ENCODE results near the gene TRIM16. TPM values are rescaled to one million over a fixed set of nuclear protein-coding genes. Genes with fewer than 3 reads are reported as not detected.

The TRIM16 gene
- total and polyA plus RNA-seq, 2 of the 4 experiments (the other 2 are of a cell fraction), result 22.3 to 52.5 TPM

GRCh38 chr17:15660077-15660476 is 24.0 kb downstream of the TRIM16 start:
- H3K4ac ChIP-seq (ENCODE audit: low read depth, low read length), result no peak overlapping the region
- no peak overlapping the region for H2BK20ac ChIP-seq (ENCODE audit: low read depth, low read length)
- TF ChIP-seq RAD21 (IDR thresholded peaks at IDR 0.05; ENCODE audit: low read length) (no peak), MXI1 (IDR thresholded peaks at IDR 0.05; ENCODE audit: borderline replicate concordance, low read depth, low read length) (no peak), ELK1 (IDR thresholded peaks at IDR 0.05; ENCODE audit: borderline replicate concordance, low read depth, low read length) (no peak), CTCF (conservative IDR thresholded peaks at IDR 0.05; ENCODE audit: low read depth, low read length) (no peak), CHD1 (IDR thresholded peaks at IDR 0.05; ENCODE audit: low read depth, low read length) (no peak), NFE2L2 (IDR thresholded peaks at IDR 0.05; ENCODE audit: low read depth, low read length) (no peak), BHLHE40 (IDR thresholded peaks at IDR 0.05; ENCODE audit: low read depth, low read length) (no peak), RCOR1 (IDR thresholded peaks at IDR 0.05; ENCODE audit: insufficient replicate concordance, low read length) (no peak), POLR2A (IDR thresholded peaks at IDR 0.05; ENCODE audit: low read depth, low read length) (no peak), FOS (IDR thresholded peaks at IDR 0.05; ENCODE audit: low read depth, low read length) (no peak), RFX5 (IDR thresholded peaks at IDR 0.05; ENCODE audit: low read depth, low read length) (no peak), CEBPB (IDR thresholded peaks at IDR 0.05; ENCODE audit: low read depth, low read length) (no peak), SMC3 (IDR thresholded peaks at IDR 0.05; ENCODE audit: low read depth, low read length) (no peak)
- H3K36me3 ChIP-seq (ENCODE audit: control insufficient read depth, insufficient read depth, low read length), result peaks cover 4% of the 10 kb centered on the region
- no peak overlapping the region for H3K27ac ChIP-seq (ENCODE audit: insufficient read depth, low read length)
- no peak overlapping the region for H3K4me3 ChIP-seq (ENCODE audit: insufficient read depth, low read depth, low read length)
- H3K9ac ChIP-seq (ENCODE audit: low read depth, low read length), result no peak overlapping the region
- intact Hi-C loops (cut with micrococcal nuclease), result no loop called here
- ATAC-seq (ENCODE audit: low read depth) (no peak), DNase-seq (no peak)
- dilution Hi-C loops (cut with HindIII; ENCODE audit: low sequenced_read_pairs, unreplicated experiment), result no loop called here
- no peaks in the 10 kb centered on the region for H3K27me3 ChIP-seq (ENCODE audit: control insufficient read depth, insufficient read depth, low read length)
- in situ Hi-C loops (cut with MboI; ENCODE audit: low sequenced_read_pairs), result loop anchor here (25.0 kb wide), 1 partner anchor 398 kb away; the partner anchor contains the start of gene PMP22
- H3K4me2 ChIP-seq (ENCODE audit: low read depth, low read length), result no peak overlapping the region
- H2AFZ ChIP-seq (replicated peaks; ENCODE audit: low read length, poor library complexity), result no peak overlapping the region
- no peaks in the 10 kb centered on the region for H3K79me1 ChIP-seq (ENCODE audit: low read depth in 1 of 2, low read length in 2 of 2)
- H2BK120ac ChIP-seq (ENCODE audit: low read depth, low read length), result no peak overlapping the region
- H3K9me3 ChIP-seq (ENCODE audit: control insufficient read depth, insufficient read depth, low read length), result no peaks in the 10 kb centered on the region
- no peak overlapping the region for H2BK5ac ChIP-seq (ENCODE audit: low read depth, low read length, poor library complexity, severe bottlenecking)
- H3K14ac ChIP-seq (replicated peaks; ENCODE audit: low read depth, low read length), result no peak overlapping the region
- no peak overlapping the region for H4K5ac ChIP-seq (ENCODE audit: low read depth, low read length)
- H4K20me1 ChIP-seq (ENCODE audit: insufficient read depth, low read length), result no peaks in the 10 kb centered on the region
- ChIA-PET CTCF (no interaction called here), POLR2A (ENCODE audit: unreplicated experiment) (no interaction called here)
- WGBS, 2 experiments (ENCODE audit: extremely low coverage in 2 of 2, insufficient read length in 1 of 2), result 60% methylated on average over 1 of the region's 3 CpGs; no CpG with 5 or more reads in 1 of the 2 experiments
- no peak overlapping the region for H3K56ac ChIP-seq (ENCODE audit: extremely low read depth, insufficient read depth, low read length)
- no peak overlapping the region for H4K91ac ChIP-seq (ENCODE audit: insufficient read depth, low read depth, low read length)
- BruUV-seq (replicated peaks), result no TSS peak
- no peak overlapping the region for H2AK5ac ChIP-seq (ENCODE audit: low read depth, low read length)
- no peak overlapping the region for H4K8ac ChIP-seq (ENCODE audit: low read depth in 2 of 2, low read length in 2 of 2)
- H2AK9ac ChIP-seq (replicated peaks; ENCODE audit: low read depth, low read length, poor library complexity), result no peak overlapping the region
- no peak overlapping the region for H3K23ac ChIP-seq (ENCODE audit: low read depth, low read length)
- H3K18ac ChIP-seq (ENCODE audit: low read depth, low read length), result no peak overlapping the region
- no peaks in the 10 kb centered on the region; the same call in 1 of the 2 replicates for H3K9me1 ChIP-seq (ENCODE audit: insufficient read depth, low read length)
- peaks cover 5% of the 10 kb centered on the region for H3K4me1 ChIP-seq (ENCODE audit: control insufficient read depth, insufficient read depth, low read length)
- H2BK15ac ChIP-seq (ENCODE audit: low read depth, low read length), result no peak overlapping the region

Data from IMR-90 (cell line).